ENCODE data around the gene KCND3.

- TF ChIP-seq POLR2A (IDR thresholded peaks at IDR 0.05) (no peak), CTCF (IDR thresholded peaks at IDR 0.05) (no peak)
Measured at GRCh38 chr1:111998332-111998731, 8.9 kb upstream of the KCND3 start.
